ENCODE measurements around the gene LRBA. TPM values are rescaled to one million over a fixed set of nuclear protein-coding genes. Genes with fewer than 3 reads are reported as not detected.
A peak's percentile ranks its signal among the peaks of the same experiment; 100 is the strongest.

The LRBA gene
- polyA plus RNA-seq, 1 of the 3 experiments (the other 2 are of a cell fraction): 11.4 TPM

GRCh38 chr4:150586162-150586810 lies 428.8 kb downstream of the LRBA start:
- Histone ChIP-seq H3K9me2 (no peaks in the 10 kb centered on the region), H4K20me1 (ENCODE audit: insufficient read depth) (no peaks in the 10 kb centered on the region), H3K4me2 (peak overlapping the region; percentile 91), H2AFZ (ENCODE audit: low read depth) (peak overlapping the region; percentile 19; the same call in 1 of the 2 replicates), H3K9me3 (no peaks in the 10 kb centered on the region), H3K4me3 (ENCODE audit: low read depth in 2 of 2, low read length in 1 of 2) (peak overlapping the region in 1 of 2 experiments; percentile 23; a peak in 1 of 4 replicates), H3K36me3 (replicated peaks in 1 of 2; ENCODE audit: control insufficient read depth in 1 of 2, insufficient read depth in 2 of 2, low read length in 1 of 2) (no peaks in the 10 kb centered on the region), H3K4me1 (ENCODE audit: control insufficient read depth in 1 of 2, insufficient read depth in 2 of 2, low read depth in 1 of 2, low read length in 1 of 2) (peaks cover 3 to 24% of the 10 kb centered on the region in 2 experiments; a peak in 3 of 4 replicates), H3K9ac (no peak overlapping the region), H3K27ac (ENCODE audit: low read depth in 2 of 2, low read length in 1 of 2) (no peak overlapping the region), H3K79me2 (ENCODE audit: insufficient read depth) (peaks cover 24% of the 10 kb centered on the region), H3K27me3 (ENCODE audit: insufficient read depth) (no peaks in the 10 kb centered on the region), H3F3A (replicated peaks; ENCODE audit: insufficient read depth) (no peaks in the 10 kb centered on the region)
- DNase-seq: no peak
- POLR2A ChIA-PET: no interaction called here
- TF ChIP-seq MAX (IDR thresholded peaks at IDR 0.05; ENCODE audit: low read depth) (no peak), GABPA (IDR thresholded peaks at IDR 0.05; ENCODE audit: low read depth) (no peak), USF2 (IDR thresholded peaks at IDR 0.05; ENCODE audit: borderline replicate concordance, low read depth, low read length) (no peak), SIN3A (IDR thresholded peaks at IDR 0.05; ENCODE audit: borderline replicate concordance, low read depth, low read length) (no peak), ELF1 (IDR thresholded peaks at IDR 0.05) (no peak), RCOR1 (IDR thresholded peaks at IDR 0.05; ENCODE audit: low read length) (no peak), EZH2phosphoT487 (IDR thresholded peaks at IDR 0.05; ENCODE audit: borderline replicate concordance, low read depth) (no peak), JUND (IDR thresholded peaks at IDR 0.05) (no peak), POLR2AphosphoS5 (IDR thresholded peaks at IDR 0.05; ENCODE audit: low read depth, low read length) (no peak), NFIC (IDR thresholded peaks at IDR 0.05; ENCODE audit: borderline replicate concordance) (no peak), EP300 (IDR thresholded peaks at IDR 0.05; ENCODE audit: borderline replicate concordance in 1 of 2, low read depth in 1 of 2, low read length in 1 of 2) (no peak), REST (IDR thresholded peaks at IDR 0.05; ENCODE audit: low read depth, low read length) (no peak), TEAD4 (IDR thresholded peaks at IDR 0.05; ENCODE audit: borderline replicate concordance, insufficient read depth) (no peak), PBX3 (IDR thresholded peaks at IDR 0.05) (no peak), CHD2 (IDR thresholded peaks at IDR 0.05; ENCODE audit: low read length, partially characterized antibody) (no peak), TAF1 (IDR thresholded peaks at IDR 0.05; ENCODE audit: borderline replicate concordance, low read depth, low read length) (no peak), SMC3 (IDR thresholded peaks at IDR 0.05; ENCODE audit: low read depth, low read length) (no peak), IRF3 (IDR thresholded peaks at IDR 0.05; ENCODE audit: low read depth, low read length) (no peak), FOXJ3 (CRISPR knock-in tag; IDR thresholded peaks at IDR 0.05) (no peak)
- CTCF ChIA-PET: interaction anchor here (0.8 kb wide), 1 partner anchor 71 kb away, joined by 3 read pairs; no protein-coding TSS in a partner anchor

All from SK-N-SH (cell line).